ENCODE results near the gene METTL23.
A peak's percentile ranks its signal among the peaks of the same experiment; 100 is the strongest.

DNA sequence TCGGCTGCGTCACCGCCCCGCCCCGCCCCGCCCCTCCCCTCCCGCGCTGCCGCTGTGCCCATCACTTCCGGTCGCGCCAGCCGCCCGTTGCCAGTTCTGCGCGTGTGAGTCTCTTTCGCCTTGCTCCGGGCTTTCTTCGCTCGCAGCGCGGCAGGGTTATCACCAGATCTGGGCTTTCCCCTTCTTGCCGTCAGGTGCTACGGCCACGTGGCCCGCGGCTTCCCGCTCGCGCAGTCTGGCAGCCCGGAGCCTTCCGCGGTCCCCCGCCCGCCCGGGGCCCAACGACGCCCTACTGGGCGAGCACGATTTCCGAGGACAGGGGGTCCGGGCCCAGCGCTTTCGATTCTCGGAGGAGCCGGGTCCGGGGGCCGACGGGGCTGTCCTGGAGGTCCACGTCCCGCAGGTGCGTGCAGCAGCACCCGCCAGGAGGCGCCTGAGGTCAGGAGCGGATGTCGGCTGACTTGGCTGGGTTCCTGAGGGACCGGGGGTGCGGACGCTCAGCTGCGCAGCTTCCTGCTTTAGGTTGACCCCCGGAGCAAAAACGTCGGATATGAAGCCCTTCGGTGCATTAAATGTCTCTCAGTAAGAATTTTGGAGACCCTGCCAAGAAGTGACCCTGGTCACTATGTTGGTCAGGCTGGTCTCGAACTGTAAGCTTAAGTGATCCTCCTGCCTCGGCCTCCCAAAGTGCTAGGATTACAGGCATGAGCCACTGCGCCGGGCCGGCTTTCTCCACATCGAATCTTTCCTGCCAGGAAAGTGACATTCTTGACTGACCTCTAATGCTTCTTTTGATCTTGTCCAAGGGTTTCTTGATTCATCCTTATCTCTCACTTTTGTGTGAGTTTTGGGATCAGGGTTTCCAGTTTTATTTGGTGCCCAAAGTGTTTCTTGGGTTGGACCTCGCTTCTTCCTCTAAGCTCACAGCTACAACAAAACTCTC, at the start of gene METTL23:
- TF ChIP-seq EP300 (IDR thresholded peaks at IDR 0.05) (no peak), POLR2AphosphoS5 (IDR thresholded peaks at IDR 0.05) (peak; percentile 2 to 63 (median 42))
- TF ChIP-seq, protein P1, sequence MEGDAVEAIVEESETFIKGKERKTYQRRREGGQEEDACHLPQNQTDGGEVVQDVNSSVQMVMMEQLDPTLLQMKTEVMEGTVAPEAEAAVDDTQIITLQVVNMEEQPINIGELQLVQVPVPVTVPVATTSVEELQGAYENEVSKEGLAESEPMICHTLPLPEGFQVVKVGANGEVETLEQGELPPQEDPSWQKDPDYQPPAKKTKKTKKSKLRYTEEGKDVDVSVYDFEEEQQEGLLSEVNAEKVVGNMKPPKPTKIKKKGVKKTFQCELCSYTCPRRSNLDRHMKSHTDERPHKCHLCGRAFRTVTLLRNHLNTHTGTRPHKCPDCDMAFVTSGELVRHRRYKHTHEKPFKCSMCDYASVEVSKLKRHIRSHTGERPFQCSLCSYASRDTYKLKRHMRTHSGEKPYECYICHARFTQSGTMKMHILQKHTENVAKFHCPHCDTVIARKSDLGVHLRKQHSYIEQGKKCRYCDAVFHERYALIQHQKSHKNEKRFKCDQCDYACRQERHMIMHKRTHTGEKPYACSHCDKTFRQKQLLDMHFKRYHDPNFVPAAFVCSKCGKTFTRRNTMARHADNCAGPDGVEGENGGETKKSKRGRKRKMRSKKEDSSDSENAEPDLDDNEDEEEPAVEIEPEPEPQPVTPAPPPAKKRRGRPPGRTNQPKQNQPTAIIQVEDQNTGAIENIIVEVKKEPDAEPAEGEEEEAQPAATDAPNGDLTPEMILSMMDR (IDR thresholded peaks at IDR 0.05) = peak in 5 of 7 experiments; percentile 54 to 72 (median 66)
